ENCODE measurements around the gene DNAJC21.

Gene DNAJC21

DNA sequence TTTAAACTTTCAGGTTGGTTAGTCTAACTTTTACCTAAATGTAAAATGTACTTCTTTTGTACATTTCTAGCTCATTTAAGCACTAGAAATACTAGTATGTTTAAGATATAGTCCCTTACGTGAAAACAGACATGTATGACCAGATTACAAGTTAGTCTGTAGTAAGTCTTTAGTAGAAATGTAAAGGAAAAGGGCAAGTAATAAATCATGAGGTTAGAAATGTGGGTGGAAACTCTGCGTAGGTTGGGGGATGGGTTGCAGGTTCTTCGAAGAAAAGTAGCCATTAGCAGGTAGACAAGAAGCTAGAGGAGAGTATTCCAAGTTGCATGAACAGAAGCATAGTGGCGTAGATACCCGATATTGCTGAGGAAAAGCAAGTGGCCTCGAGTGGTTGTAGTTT, 36.9 kb upstream of the DNAJC21 start:
- H3K9me3 ChIP-seq: no peaks in the 10 kb centered on the region
- H3K4me3 ChIP-seq (ENCODE audit: low read depth in 1 of 2, low read length in 1 of 2): no peak overlapping the region
- TF ChIP-seq, protein P1, sequence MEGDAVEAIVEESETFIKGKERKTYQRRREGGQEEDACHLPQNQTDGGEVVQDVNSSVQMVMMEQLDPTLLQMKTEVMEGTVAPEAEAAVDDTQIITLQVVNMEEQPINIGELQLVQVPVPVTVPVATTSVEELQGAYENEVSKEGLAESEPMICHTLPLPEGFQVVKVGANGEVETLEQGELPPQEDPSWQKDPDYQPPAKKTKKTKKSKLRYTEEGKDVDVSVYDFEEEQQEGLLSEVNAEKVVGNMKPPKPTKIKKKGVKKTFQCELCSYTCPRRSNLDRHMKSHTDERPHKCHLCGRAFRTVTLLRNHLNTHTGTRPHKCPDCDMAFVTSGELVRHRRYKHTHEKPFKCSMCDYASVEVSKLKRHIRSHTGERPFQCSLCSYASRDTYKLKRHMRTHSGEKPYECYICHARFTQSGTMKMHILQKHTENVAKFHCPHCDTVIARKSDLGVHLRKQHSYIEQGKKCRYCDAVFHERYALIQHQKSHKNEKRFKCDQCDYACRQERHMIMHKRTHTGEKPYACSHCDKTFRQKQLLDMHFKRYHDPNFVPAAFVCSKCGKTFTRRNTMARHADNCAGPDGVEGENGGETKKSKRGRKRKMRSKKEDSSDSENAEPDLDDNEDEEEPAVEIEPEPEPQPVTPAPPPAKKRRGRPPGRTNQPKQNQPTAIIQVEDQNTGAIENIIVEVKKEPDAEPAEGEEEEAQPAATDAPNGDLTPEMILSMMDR (IDR thresholded peaks at IDR 0.05): no peak
- H3K4me1 ChIP-seq (ENCODE audit: control insufficient read depth in 1 of 2, insufficient read depth in 1 of 2, low read depth in 1 of 2, low read length in 1 of 2): no peaks in the 10 kb centered on the region
- peaks cover 4% of the 10 kb centered on the region for H3K27me3 ChIP-seq
- no peaks in the 10 kb centered on the region for H3K36me3 ChIP-seq
- no peak overlapping the region for H3K27ac ChIP-seq

GRCh38 chr5:34894716-34895115, 34.6 kb upstream of the DNAJC21 start:
- peaks cover 4% of the 10 kb centered on the region for H3K27me3 ChIP-seq
- H3K27ac ChIP-seq: no peak overlapping the region
- H3K4me1 ChIP-seq (ENCODE audit: control insufficient read depth in 1 of 2, insufficient read depth in 1 of 2, low read depth in 1 of 2, low read length in 1 of 2): no peaks in the 10 kb centered on the region
- TF ChIP-seq, protein P1 (IDR thresholded peaks at IDR 0.05): no peak
- H3K9me3 ChIP-seq: no peaks in the 10 kb centered on the region
- H3K4me3 ChIP-seq (ENCODE audit: low read depth in 1 of 2, low read length in 1 of 2): no peak overlapping the region
- no peaks in the 10 kb centered on the region for H3K36me3 ChIP-seq

- Histone ChIP-seq H3K9me3 (no peaks in the 10 kb centered on the region), H3K4me1 (ENCODE audit: control insufficient read depth in 1 of 2, insufficient read depth in 1 of 2, low read depth in 1 of 2, low read length in 1 of 2) (no peaks in the 10 kb centered on the region), H3K27me3 (peaks cover 4% of the 10 kb centered on the region), H3K4me3 (ENCODE audit: low read depth in 1 of 2, low read length in 1 of 2) (no peak overlapping the region), H3K36me3 (no peaks in the 10 kb centered on the region), H3K27ac (no peak overlapping the region)
- TF ChIP-seq, protein P1 (IDR thresholded peaks at IDR 0.05): no peak
These were observed 33.5 kb upstream of the DNAJC21 start for GRCh38 chr5:34895641-34896419.

DNA sequence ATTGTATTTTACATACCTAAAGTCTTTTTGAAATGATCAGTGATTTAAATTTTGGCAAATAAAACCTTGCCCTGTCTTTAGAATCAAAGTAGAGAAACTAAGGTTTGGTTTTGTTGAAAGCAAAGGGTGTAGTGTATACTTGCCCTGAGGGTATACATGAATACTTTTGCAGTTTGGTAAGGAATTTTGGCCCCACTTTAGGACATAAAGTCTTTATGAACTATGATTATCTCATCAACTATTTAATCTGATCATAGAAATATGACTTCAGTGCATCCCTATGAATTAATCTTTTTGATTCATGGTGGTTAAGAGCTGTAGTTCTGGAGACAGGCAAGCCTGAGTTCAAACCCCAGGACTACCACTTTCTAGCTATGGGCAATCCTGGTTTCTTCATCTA, 31.7 kb upstream of the DNAJC21 start:
- Histone ChIP-seq H3K4me3 (ENCODE audit: low read depth in 1 of 2, low read length in 1 of 2) (no peak overlapping the region), H3K4me1 (ENCODE audit: control insufficient read depth in 1 of 2, insufficient read depth in 1 of 2, low read depth in 1 of 2, low read length in 1 of 2) (no peaks in the 10 kb centered on the region), H3K9me3 (no peaks in the 10 kb centered on the region), H3K27me3 (no peaks in the 10 kb centered on the region), H3K36me3 (no peaks in the 10 kb centered on the region), H3K27ac (no peak overlapping the region)
- TF ChIP-seq, protein P1 (IDR thresholded peaks at IDR 0.05): no peak

DNA sequence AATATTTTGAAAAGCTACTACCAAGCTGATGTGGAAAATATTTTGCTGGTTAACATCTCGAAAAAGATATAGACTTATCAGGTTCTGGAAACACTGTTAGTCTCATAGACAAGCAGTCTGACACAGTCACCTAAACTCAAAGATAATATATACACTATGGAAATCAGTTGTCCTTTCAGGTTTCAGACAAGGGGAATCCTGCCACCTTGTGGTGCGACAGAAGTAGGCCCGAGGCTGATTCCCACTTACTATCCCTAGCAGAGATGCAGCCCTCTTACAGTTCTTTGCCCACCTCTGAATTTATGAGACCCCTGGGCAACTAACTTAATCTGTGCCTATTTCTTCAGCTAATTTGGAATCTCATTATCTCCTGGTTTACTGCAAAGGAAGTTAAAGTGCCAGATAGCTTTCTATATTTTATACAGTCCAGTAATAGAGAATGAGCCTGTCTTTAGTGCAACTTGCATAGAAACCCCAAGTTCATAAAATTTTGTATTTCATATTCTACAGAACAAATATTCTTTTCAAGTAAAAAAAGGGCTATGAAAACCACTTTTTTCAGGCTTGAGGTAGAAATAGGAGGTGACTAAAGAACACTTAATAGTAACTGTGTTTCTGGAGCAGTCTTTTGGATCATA, 31.0 kb upstream of the DNAJC21 start:
- Histone ChIP-seq H3K9me3 (no peaks in the 10 kb centered on the region), H3K4me3 (ENCODE audit: low read depth in 1 of 2, low read length in 1 of 2) (no peak overlapping the region), H3K36me3 (no peaks in the 10 kb centered on the region), H3K27ac (no peak overlapping the region), H3K4me1 (ENCODE audit: control insufficient read depth in 1 of 2, insufficient read depth in 1 of 2, low read depth in 1 of 2, low read length in 1 of 2) (no peaks in the 10 kb centered on the region), H3K27me3 (no peaks in the 10 kb centered on the region)
- TF ChIP-seq, protein P1 (IDR thresholded peaks at IDR 0.05): no peak
